HK-2 (cell line): Measurements from ENCODE around the gene ATP5F1E.
A peak's percentile ranks its signal among the peaks of the same experiment; 100 is the strongest.

Source experiments
- DNase-seq: peaks from one replicate; pipeline ENCODE4 v3.0.0-alpha.2; 2018; ENCODE audit not compliant: unreplicated experiment

The ATP5F1E gene

DNA sequence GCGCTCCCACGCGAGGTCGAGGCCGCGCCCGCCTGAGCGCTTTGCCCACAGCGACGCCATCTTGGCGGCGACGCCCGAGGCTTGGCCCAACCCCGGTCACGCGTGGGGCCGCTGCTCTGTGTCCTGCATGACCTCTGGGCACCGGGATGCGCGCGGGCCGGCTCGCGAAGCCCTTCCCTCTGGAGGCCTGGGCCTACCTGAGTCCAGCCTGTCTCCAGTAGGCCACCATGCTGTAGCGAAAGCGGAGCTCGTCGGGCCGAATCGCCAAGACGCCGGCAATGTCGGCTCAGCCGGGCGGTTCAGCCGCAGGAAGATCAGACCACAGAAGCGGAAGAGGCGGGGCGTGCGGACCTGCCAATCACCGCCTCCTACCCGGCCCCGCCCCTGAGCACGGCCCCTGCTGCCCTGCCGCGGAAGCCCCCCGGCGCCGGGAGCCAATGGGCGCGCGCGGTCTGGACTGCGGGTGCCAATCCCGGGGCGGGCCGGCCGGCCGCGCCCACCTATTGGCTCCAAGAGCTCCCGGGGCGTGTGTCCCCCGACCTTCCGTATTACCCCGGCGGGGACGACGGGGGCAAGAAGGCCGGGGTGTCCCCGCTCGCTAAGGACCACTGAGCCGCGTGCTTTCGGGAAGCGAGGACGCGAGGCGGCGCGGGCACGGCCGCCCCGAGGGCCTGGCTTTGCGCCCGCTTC is at the start of gene ATP5F1E:
TSS of gene ATP5F1E (minus strand) at position 313 of the 690 bp plus-strand sequence. CDS start at position 229, 84 bp downstream.
- peak; percentile 99 for DNase-seq

GRCh38 chr20:59081036-59081435 is 48.9 kb upstream of the ATP5F1E start:
- no peak for DNase-seq

- no peak for DNase-seq
These were observed 46.1 kb upstream of the ATP5F1E start for GRCh38 chr20:59078231-59078630.

DNA sequence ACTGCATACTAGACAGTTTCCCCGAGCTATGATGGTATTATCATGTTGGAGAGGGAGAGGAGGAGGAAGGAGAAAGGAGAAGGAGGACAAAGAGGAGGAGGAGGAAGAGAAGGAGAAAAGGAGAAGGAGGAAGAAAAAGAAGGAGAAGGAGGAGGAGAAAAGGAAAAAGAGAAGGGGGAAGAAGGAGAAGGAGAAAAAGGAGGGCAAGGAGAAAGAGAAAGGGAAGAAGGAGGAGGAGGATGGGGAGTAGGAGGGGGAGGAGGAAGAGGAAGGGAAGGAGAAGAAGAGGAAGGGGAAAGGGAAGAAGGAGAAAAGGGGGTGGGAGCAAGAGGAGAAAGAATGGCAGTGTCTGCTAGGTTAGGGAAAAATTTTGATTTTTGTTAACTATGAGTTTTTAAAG is 45.6 kb upstream of the ATP5F1E start:
- DNase-seq, result no peak

- no peak for DNase-seq
These were observed 43.9 kb upstream of the ATP5F1E start for GRCh38 chr20:59075934-59076508.

DNA sequence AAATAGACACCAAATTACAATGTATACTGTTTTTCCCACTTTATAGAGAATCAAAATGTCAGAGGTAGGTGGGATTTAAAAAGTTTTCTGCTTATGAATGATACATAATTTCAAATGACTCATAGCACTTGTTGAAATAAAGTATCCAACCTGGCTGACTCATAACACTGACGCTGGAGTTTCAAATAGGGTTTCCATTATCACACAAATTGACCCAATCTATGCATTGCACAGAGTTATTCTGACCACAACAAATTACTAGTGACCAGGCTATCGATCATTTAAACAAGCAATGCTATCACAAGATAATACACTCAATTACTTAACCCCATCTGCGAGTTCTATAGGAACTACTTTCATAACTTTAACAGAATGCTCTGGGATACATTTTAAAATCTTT is 42.3 kb upstream of the ATP5F1E start:
- no peak for DNase-seq

GRCh38 chr20:59073582-59073981 is 41.4 kb upstream of the ATP5F1E start:
- DNase-seq, result no peak

- DNase-seq, result no peak
These were observed 39.1 kb upstream of the ATP5F1E start for GRCh38 chr20:59071216-59071615.

DNA sequence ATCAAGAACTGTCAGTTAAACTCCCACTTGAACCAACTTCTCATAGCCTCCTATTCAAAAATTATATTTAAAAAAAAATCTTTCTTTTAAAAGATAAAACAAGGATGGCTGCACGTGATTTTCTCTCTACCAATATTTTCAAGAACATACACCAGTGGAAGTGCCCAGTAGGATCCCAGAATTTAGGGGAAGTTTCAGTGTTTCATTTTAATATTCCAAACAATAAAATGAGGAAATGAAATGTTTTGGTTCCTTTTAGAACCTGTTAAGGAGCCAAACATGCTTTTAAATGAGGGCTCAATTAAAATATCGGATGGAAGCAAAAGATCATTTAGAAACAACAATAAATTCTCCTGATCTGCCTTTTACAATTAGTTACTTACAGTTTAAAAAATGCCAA is 36.9 kb upstream of the ATP5F1E start:
- no peak for DNase-seq

DNA sequence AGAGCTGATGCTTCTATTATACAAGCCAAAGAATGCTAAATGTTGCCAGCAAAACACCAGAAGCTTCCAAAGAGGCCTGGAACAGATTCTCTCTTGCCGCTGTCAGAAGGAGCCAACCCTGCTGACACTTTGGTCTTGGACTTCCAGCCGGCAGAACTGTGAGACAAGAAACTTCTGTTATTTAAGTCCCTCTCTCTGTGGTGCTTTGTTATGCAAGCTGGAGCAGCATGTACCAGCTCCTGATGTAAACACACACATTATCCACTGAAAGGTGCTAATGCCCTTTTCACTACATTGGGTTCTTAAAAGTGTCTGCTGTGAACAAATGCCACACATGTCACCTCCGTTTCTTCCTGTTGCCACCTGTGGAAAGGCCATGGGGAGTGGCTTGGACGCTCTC is 36.4 kb upstream of the ATP5F1E start:
- no peak for DNase-seq

- DNase-seq, result no peak
These were observed 32.1 kb upstream of the ATP5F1E start for GRCh38 chr20:59064214-59064722.

DNA sequence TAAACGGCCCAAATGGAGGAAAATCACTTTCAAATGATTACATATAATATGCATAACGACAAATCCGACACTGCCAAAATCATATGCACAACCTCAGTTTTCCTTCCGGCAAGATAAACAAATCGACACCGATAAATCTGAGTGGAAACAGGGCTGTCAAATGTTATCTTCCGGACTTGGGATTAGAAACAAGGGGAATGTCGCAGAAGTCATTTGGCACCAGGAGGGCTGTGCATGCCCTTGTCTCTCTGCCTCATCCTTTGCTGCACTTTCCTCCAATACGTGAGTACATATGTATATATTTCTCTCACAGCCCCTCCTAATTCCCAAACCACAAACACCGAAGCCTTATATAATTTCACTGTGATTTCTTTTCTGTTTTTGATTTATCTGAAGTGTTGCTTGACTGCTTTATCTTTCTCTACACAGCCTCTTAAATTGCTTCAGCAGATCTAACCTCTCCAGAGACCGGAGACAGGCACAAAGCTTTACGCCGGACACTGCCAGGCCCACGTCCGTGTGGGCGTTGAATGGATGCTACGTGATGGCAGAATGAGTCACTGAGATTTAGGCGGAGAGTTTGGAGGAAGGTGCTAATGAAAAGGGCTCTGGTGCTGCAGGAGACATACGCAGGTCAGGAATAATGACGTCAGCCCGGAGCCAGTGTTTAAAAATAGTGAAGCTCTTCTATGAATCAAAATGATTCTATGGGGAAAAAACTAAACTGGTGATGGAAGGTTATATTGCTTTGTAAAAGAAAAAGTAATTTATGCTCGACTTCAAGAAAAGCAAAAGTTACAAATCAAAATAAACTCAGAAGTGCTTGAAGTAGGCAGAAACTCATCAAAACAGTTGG is 31.5 kb upstream of the ATP5F1E start:
- DNase-seq, result no peak

DNA sequence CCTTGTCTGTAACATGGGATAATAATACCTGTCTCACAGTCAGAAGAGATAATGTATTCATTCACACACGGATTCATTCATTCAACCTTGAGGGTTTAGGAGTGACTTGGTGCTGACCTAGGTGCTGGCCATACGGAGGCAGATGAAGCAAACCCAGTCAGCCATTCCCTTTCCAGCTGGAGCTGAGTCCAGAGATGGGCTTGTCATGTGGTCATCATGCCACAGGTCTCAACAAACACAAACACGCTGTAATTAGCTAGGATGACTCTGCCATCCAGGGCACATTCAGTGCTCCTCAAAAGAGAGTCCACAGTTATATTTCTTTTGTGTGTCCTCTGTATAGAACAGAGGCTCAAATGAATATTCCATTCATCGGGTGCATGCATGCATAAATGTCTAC is 29.9 kb upstream of the ATP5F1E start:
- no peak for DNase-seq

GRCh38 chr20:59055302-59055701 is 23.2 kb upstream of the ATP5F1E start:
- DNase-seq, result no peak

DNA sequence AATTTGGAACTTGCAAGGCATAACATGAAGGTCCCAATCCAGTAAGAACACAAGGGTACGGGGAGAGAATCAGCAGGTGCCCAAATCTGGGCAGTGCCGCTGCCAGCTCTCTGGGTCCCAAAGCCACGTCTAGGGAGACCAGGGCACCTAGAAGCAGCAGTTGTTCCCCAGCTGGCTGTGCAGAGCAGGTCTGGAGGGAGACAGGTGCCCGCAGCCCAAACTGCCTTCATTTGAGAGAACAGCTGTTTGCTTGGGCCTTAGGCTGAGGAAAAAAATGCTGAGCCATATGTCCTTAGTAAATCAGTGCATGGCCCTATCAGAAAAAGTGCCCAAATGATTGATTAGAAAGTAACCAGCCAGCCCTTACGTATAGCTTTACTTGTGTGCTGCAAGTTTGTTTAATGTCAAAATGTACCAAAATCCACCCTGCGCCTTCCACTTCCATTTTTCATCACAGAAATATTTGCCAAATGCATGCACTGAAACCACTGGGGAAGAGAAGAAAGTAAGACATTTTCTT is 19.6 kb upstream of the ATP5F1E start:
- no peak for DNase-seq

- no peak for DNase-seq
These were observed 18.3 kb upstream of the ATP5F1E start for GRCh38 chr20:59050437-59050836.

DNA sequence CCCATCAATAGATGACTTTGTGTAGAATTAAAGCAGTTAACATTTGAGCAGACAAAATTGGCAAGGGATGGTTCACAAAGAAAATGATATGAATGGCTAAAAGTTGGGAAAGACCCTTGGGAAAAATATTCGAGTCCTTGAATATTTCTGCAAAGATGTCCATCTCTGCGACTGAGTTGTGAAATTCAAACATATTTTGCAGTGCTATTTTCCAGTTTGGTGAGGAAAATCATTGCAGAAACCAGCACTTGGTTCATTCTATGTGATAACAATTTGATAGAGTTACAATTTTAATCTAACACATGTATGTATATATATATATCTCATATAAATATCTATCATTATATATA is 16.5 kb upstream of the ATP5F1E start:
- DNase-seq, result no peak

DNA sequence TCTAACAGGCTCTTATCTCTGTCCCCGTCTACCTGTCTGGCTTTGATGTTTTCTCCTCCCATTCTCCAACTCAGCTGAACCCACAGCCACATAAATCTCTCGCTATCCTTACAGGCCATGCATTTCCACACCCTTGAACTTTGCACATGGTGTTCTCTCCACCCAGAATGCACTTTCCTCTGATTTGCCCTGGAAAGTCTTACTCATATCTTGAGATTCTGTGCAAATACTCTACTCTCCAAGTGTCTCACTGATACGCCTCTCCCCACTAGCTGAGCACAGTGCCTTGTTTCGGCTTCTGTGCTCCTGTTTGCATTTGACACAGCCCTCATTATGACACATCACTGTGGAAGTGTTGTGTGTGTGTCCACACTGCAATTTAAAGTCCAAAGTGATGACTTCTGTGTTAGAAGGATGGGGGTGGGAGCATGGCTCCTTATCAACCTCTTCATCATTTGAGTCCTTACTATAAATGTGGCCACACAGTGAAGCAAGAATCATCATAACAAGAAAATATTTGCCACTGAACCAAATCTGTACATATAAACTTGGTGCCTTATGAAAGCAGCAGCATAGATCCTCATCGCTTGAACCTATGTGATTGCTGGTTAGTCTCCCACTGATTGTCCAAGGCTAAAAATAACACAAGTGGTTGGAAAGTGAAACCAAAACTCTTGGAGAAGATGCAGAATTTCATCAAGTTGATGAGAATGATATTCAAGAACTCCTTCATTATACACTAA is 16.0 kb upstream of the ATP5F1E start:
- DNase-seq, result no peak

DNA sequence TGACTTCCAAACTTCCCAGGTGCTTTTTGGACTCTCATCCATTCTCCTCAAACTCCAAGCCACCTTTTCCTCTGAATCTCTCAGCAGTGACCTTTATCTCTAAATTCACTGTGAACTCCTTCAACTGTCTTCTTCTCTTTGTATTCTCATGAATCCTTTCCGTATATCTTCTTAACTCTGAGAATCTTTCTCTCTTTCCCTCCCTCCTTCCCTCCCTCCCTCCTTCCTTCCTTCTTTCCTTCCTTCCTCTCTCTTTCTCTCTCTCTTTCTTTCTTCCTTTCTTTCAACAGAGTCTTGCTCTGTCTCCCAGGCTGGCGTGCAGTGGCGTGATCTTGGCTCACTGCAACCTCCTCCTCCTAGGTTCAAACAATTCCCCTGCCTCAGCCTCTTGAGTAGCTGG is 14.7 kb upstream of the ATP5F1E start:
- DNase-seq, result no peak

GRCh38 chr20:59044796-59045195 is 12.7 kb upstream of the ATP5F1E start:
- no peak for DNase-seq

DNA sequence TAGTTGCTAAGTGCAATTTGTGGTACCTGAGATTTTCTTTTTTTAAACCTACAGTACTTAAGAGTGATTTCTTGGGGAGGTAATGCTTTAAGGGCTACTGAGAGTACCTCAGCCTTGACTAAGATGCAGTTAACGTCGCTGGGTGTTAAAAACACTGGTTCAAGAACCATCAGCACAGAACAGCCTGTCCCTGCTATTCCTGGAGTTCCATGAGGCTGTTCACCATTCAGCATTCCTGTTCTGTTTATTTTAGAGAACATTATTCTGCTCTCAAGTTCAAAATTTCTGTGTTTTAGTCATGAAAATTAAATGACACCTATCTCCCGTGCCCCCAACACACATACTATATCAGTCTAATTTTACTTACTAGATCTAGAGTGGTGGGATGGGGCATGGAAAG is 12.2 kb upstream of the ATP5F1E start:
- DNase-seq, result no peak

DNA sequence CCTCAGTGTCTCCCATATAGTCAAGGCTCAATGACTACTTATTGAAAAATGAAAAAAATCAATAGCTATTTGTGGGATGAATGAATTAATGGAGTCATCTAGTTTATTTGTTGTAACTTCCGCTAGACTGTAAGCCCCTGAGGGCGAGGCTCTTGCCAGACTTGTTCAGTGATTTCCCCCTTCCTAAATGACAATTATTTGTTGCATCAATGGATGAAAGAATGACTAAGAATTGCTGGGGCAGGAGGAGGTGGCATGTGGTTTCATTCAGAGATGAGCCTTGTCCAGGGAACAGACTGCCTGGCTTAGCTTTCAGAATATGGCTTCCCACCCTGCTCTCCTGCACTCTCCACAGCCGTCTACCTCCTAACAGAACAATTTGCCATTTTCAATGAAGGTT is 11.6 kb upstream of the ATP5F1E start:
- no peak for DNase-seq
